ENCODE data around the gene SH2D1B.

- TF ChIP-seq CTCF (IDR thresholded peaks at IDR 0.05) (no peak), EP300 (IDR thresholded peaks at IDR 0.05) (no peak)
Observed at GRCh38 chr1:162458236-162458635, 46.3 kb upstream of the SH2D1B start.

Measured in tibial nerve (tissue), 4 donors.